AG04450 (cell line): Measurements from ENCODE around the gene SEH1L. TPM values are rescaled to one million over a fixed set of nuclear protein-coding genes. Genes with fewer than 3 reads are reported as not detected.
A peak's percentile ranks its signal among the peaks of the same experiment; 100 is the strongest.

Source experiments
- CTCF ChIA-PET: fragments of 300-600, 350-600 bp; formaldehyde crosslinking; extraction: SDS; loops from one replicate; lab custom pipeline; 2022; ENCODE audit warnings: antibody characterized with exemption, inconsistent platforms; lab: Charles Lee
- POLR2A ChIA-PET: fragments of 350-600 bp; formaldehyde crosslinking; extraction: SDS; loops from one replicate; lab custom pipeline; 2021; ENCODE audit warnings: antibody characterized with exemption, inconsistent platforms; lab: Yijun Ruan, JAX
- DNase-seq: peaks from one replicate; pipeline ENCODE4 v3.0.0-alpha.2; 2011; ENCODE audit warnings: low read depth, low spot score
- H3K27ac ChIP-seq: one replicate; pipeline ENCODE4 v1.5.1; 2012; ENCODE audit warnings: low read depth, low read length, control low read depth
- H3K27me3 ChIP-seq: one replicate; pipeline ENCODE4 v1.6.0; 2012; ENCODE audit warnings: low read length; ENCODE audit not compliant: control insufficient read depth, insufficient read depth
- H3K4me3 ChIP-seq: 2 replicates; pipeline ENCODE4 v1.5.1; 2011; ENCODE audit warnings: mild to moderate bottlenecking, low read depth, low read length, control low read depth
- H3K9me3 ChIP-seq: 2 replicates; pipeline ENCODE4 v1.5.1; 2012; ENCODE audit warnings: low read length; ENCODE audit not compliant: control insufficient read depth, insufficient read depth
- CTCF ChIP-seq: IDR thresholded peaks from 2 replicates; pipeline ENCODE4 v1.5.1; 2011; ENCODE audit warnings: low read depth, low read length, control low read depth, inconsistent platforms
- polyA plus RNA-seq: library from polyadenylated mRNA; depleted of rRNA; stranded (reverse); fragments of >200 nt; gene quantifications from 2 replicates; pipeline ENCODE4 v1.2.3, GENCODE V29; 2011

The SEH1L gene
- polyA plus RNA-seq, 1 experiment: 54.6 TPM

GRCh38 chr18:12990641-12990966, 42.8 kb downstream of the SEH1L start:
- peak overlapping the region; percentile 25 for H3K27ac ChIP-seq
- H3K9me3 ChIP-seq: no peaks in the 10 kb centered on the region
- DNase-seq: no peak
- POLR2A ChIA-PET: interaction anchor here (0.6 to 1.7 kb wide), 9 partner anchors 13 to 538 kb away, joined by 3 to 16 read pairs (median 3); partner anchors contain the start of genes CEP76, PSMG2 and SEH1L
- no peak for TF ChIP-seq CTCF
- peak overlapping the region; percentile 77 for H3K4me3 ChIP-seq
- H3K27me3 ChIP-seq: no peaks in the 10 kb centered on the region
- CTCF ChIA-PET: interaction anchor here (0.5 to 1.3 kb wide), 3 partner anchors 28 to 169 kb away, joined by 3 to 5 read pairs (median 5); no protein-coding TSS in a partner anchor

GRCh38 chr18:12990967-12991820, 43.4 kb downstream of the SEH1L start, which contains the start of gene CEP192:
Gene CEP192, plus strand, starts transcription at chr18:12991362. Its CDS starts 8,063 bp downstream, at chr18:12999425.
- POLR2A ChIA-PET: interaction anchor here (0.6 to 1.7 kb wide), 11 partner anchors 14 to 537 kb away, joined by 3 to 16 read pairs (median 3); partner anchors contain the start of genes CEP76, PSMG2 and SEH1L
- Histone ChIP-seq H3K9me3 (no peaks in the 10 kb centered on the region), H3K27me3 (no peaks in the 10 kb centered on the region), H3K27ac (peak within 1 kb of the TSS; percentile 83), H3K4me3 (peak within 1 kb of the TSS; percentile 96)
- no peak for TF ChIP-seq CTCF
- peak; percentile 96 for DNase-seq
- CTCF ChIA-PET: interaction anchor here (0.5 to 1.3 kb wide), 2 partner anchors 50 to 168 kb away, joined by 5 read pairs; no protein-coding TSS in a partner anchor

GRCh38 chr18:12991821-12992179, 44.0 kb downstream of the SEH1L start:
- ChIA-PET CTCF (no interaction called here), POLR2A (interaction anchor here (1.0 to 1.7 kb wide), 2 partner anchors 23 to 43 kb away, joined by 3 to 16 read pairs; partner anchors contain the start of gene SEH1L)
- TF ChIP-seq CTCF: no peak
- Histone ChIP-seq H3K27ac (peak overlapping the region; percentile 83), H3K4me3 (peak overlapping the region; percentile 96), H3K27me3 (no peaks in the 10 kb centered on the region), H3K9me3 (no peaks in the 10 kb centered on the region)
- DNase-seq: peak; percentile 6

GRCh38 chr18:12993439-12993838, 45.6 kb downstream of the SEH1L start:
- Histone ChIP-seq H3K27ac (no peak overlapping the region), H3K27me3 (no peaks in the 10 kb centered on the region), H3K9me3 (no peaks in the 10 kb centered on the region), H3K4me3 (no peak overlapping the region)
- ChIA-PET POLR2A (no interaction called here), CTCF (interaction anchor here (1.0 to 1.9 kb wide), 2 partner anchors 10 to 11 kb away, joined by 4 to 12 read pairs; no protein-coding TSS in a partner anchor)
- no peak for DNase-seq
- TF ChIP-seq CTCF: no peak

GRCh38 chr18:12995424-12995823, 47.6 kb downstream of the SEH1L start:
- no peak for DNase-seq
- Histone ChIP-seq H3K4me3 (no peak overlapping the region), H3K27ac (no peak overlapping the region), H3K9me3 (no peaks in the 10 kb centered on the region), H3K27me3 (no peaks in the 10 kb centered on the region)
- POLR2A ChIA-PET: no interaction called here
- TF ChIP-seq CTCF: no peak
- CTCF ChIA-PET: no interaction called here
